ENCODE results near the gene CCDC136.

CCDC136 gene

GRCh38 chr7:128777156-128778123 is 14.3 kb upstream of the CCDC136 start:
- no peak for DNase-seq

- no peak for DNase-seq
Observed at GRCh38 chr7:128778946-128779345, 12.8 kb upstream of the CCDC136 start.

GRCh38 chr7:128781126-128781525 is 10.6 kb upstream of the CCDC136 start:
- DNase-seq, result no peak

GRCh38 chr7:128781851-128782250 is 9.9 kb upstream of the CCDC136 start:
- DNase-seq, result no peak

- DNase-seq, result no peak
Observed at GRCh38 chr7:128783143-128783861, 8.5 kb upstream of the CCDC136 start.

- DNase-seq, result no peak
Observed at GRCh38 chr7:128785738-128786137, 6.0 kb upstream of the CCDC136 start.

- DNase-seq, result no peak
Observed at GRCh38 chr7:128788446-128789412, 3.0 kb upstream of the CCDC136 start.

- peak; percentile 8 for DNase-seq
Observed at GRCh38 chr7:128790315-128791041, 1.3 kb upstream of the CCDC136 start.

GRCh38 chr7:128791972-128792327 is 182 bp downstream of the CCDC136 start:
- no peak for DNase-seq

GRCh38 chr7:128792471-128793180 is 858 bp downstream of the CCDC136 start:
- no peak for DNase-seq

GRCh38 chr7:128793181-128793547 is 1.4 kb downstream of the CCDC136 start:
- no peak for DNase-seq

- DNase-seq, result peak; percentile 40
Observed at GRCh38 chr7:128794020-128794419, 2.3 kb downstream of the CCDC136 start.

- DNase-seq, result no peak
Observed at GRCh38 chr7:128794436-128794835, 2.7 kb downstream of the CCDC136 start.

GRCh38 chr7:128795129-128795528 is 3.4 kb downstream of the CCDC136 start:
- no peak for DNase-seq

GRCh38 chr7:128796327-128796726 is 4.6 kb downstream of the CCDC136 start:
- no peak for DNase-seq

- DNase-seq, result no peak
Observed at GRCh38 chr7:128799451-128799850, 7.7 kb downstream of the CCDC136 start.

GRCh38 chr7:128800567-128800966 is 8.8 kb downstream of the CCDC136 start:
- DNase-seq, result no peak

GRCh38 chr7:128801003-128801402 is 9.2 kb downstream of the CCDC136 start:
- no peak for DNase-seq

- DNase-seq, result no peak
Observed at GRCh38 chr7:128801667-128802418, 10.1 kb downstream of the CCDC136 start.

- DNase-seq, result no peak
Observed at GRCh38 chr7:128804484-128804883, 12.7 kb downstream of the CCDC136 start.

GRCh38 chr7:128805225-128805624 is 13.5 kb downstream of the CCDC136 start:
- DNase-seq, result no peak
